WERI-Rb-1 (cell line): ENCODE results near the gene APOL5.

Experiments used
- DNase-seq: peaks from one replicate; pipeline ENCODE4 v3.0.0-alpha.2; 2020
- H3K27ac ChIP-seq: fragments of 250-450 bp; sonication (Bioruptor Pico); 2 replicates; pipeline ENCODE4 v1.5.1; 2020; ENCODE audit warnings: mild to moderate bottlenecking, moderate library complexity
- H3K27me3 ChIP-seq: fragments of 250-450 bp; sonication (Bioruptor Pico); 2 replicates; pipeline ENCODE4 v1.5.1; 2021; ENCODE audit warnings: mild to moderate bottlenecking, low read depth, moderate library complexity; ENCODE audit not compliant: insufficient read depth, severe bottlenecking
- H3K36me3 ChIP-seq: fragments of 250-450 bp; sonication (Bioruptor Pico); 2 replicates; pipeline ENCODE4 v1.5.1; 2020; ENCODE audit warnings: mild to moderate bottlenecking, moderate library complexity
- H3K4me3 ChIP-seq: 2 replicates; pipeline ENCODE4 v1.5.1; 2011; ENCODE audit warnings: low read depth, mild to moderate bottlenecking, control low read depth, low read length
- H3K9me3 ChIP-seq: fragments of 250-450 bp; sonication (Bioruptor Pico); 2 replicates; pipeline ENCODE4 v1.5.1; 2021; ENCODE audit warnings: mild to moderate bottlenecking, moderate library complexity; ENCODE audit not compliant: severe bottlenecking
- CTCF ChIP-seq: IDR thresholded peaks from 2 replicates; pipeline ENCODE4 v1.5.1; 2011; ENCODE audit warnings: low read depth, mild to moderate bottlenecking, control low read depth, inconsistent platforms, low read length

The APOL5 gene

GRCh38 chr22:35777335-35777975, 59.8 kb downstream of the APOL5 start:
- no peak for DNase-seq
- no peak for TF ChIP-seq CTCF
- Histone ChIP-seq H3K9me3 (no peaks in the 10 kb centered on the region), H3K36me3 (peaks cover 8% of the 10 kb centered on the region), H3K27ac (no peak overlapping the region), H3K27me3 (no peaks in the 10 kb centered on the region), H3K4me3 (no peak overlapping the region)
